Right lobe of liver (tissue), 6 donors: ENCODE measurements around the gene GABRR2. TPM values are rescaled to one million over a fixed set of nuclear protein-coding genes. Genes with fewer than 3 reads are reported as not detected.
A peak's percentile ranks its signal among the peaks of the same experiment; 100 is the strongest.

Experiments
- ATAC-seq, 4 donors: fragments of 200-7000 bp; cut with Tn5 transposase; one replicate each; pipeline ENCODE4 v1.9.1; 2020; ENCODE audit warnings: mild to moderate bottlenecking in 4 of 4, moderate library complexity in 4 of 4
- DNase-seq, 3 donors: peaks; one replicate each; pipeline ENCODE4 v3.0.0-alpha.2; 2020
- H3K27ac ChIP-seq, 3 donors: fragments of 200-600 bp; one replicate each; pipeline ENCODE4 v1.8.0; 2022
- H3K27me3 ChIP-seq, 2 donors: fragments of 200-600 bp; one replicate each; pipeline ENCODE4 v1.8.0; 2022
- H3K36me3 ChIP-seq, 4 donors: fragments of 200-600 bp; sonication (generic) in 1 of 4; one replicate each; pipeline versions ENCODE4 v1.5.1 to v1.8.0; 2017 to 2022; ENCODE audit warnings: control low read depth in 1 of 4
- H3K4me1 ChIP-seq, 4 donors: fragments of 200-600 bp; sonication (generic) in 1 of 4; one replicate each; pipeline versions ENCODE4 v1.5.1 to v1.8.0; 2017 to 2022; ENCODE audit warnings: control low read depth in 1 of 4
- H3K4me3 ChIP-seq, 3 donors: fragments of 200-600 bp; one replicate each; pipeline ENCODE4 v1.8.0; 2022
- H3K9me3 ChIP-seq, 4 donors: fragments of 200-600 bp; sonication (generic) in 1 of 4; one replicate each; pipeline versions ENCODE4 v1.5.1 to v1.8.0; 2017 to 2022; ENCODE audit warnings: control low read depth in 1 of 4
- CTCF ChIP-seq, 4 donors: fragments of 200-600 bp in 3 of 4; fragments of 450-650 bp in 1 of 4; IDR thresholded peaks; one replicate each; pipeline versions ENCODE4 v1.5.1 to v1.8.0; 2016 to 2022; ENCODE audit warnings: antibody characterized with exemption in 4 of 4, mild to moderate bottlenecking in 2 of 4
- POLR2A ChIP-seq: fragments of 450-650 bp; IDR thresholded peaks from one replicate; pipeline ENCODE4 v1.6.1; 2017; ENCODE audit warnings: antibody characterized with exemption, mild to moderate bottlenecking
- WGBS: methylation state at CpG from one replicate; pipeline ENCODE4 v1.1.6; 2018; ENCODE audit warnings: low coverage, low lambda C conversion rate; ENCODE audit not compliant: insufficient coverage; ENCODE audit errors: missing lambda C conversion rate; 5-methylcytosine and 5-hydroxymethylcytosine counted together
- intact Hi-C, 2 donors: fragments of 100-400 bp; cut with DNase I; formaldehyde crosslinking; loops; one replicate each; pipeline versions ENCODE4 v1.11.2 to v1.14.1; 2022
- total RNA-seq, 6 experiments: library from RNA; depleted of rRNA in 2 of 6; stranded (reverse); fragments of >200 nt in 2 of 6; fragmentation: NEBNext Ultra II Directional in 3 of 6; extraction: Animal tissue kit (Norgen Biotek cat#: 25700) in 3 of 6; gene quantifications; one replicate each; pipeline versions ENCODE4 v1.1.0 to v1.2.4, GENCODE V29; 2016 to 2023
- donor health status: DM: no; HTN: yes; CAD: no.
- donor health status: DM: no; HTN: no; CAD: no.
- donor health status: DM: no; HTN: no; CAD: no.
- donor health status: DM: no; HTN: yes; CAD: no.
- donor health status: DM: no; HTN: yes; CAD: no.

GABRR2 gene
- total RNA-seq, 6 experiments from 2014 or later: 0.20 to 1.2 (median 0.56) TPM

DNA sequence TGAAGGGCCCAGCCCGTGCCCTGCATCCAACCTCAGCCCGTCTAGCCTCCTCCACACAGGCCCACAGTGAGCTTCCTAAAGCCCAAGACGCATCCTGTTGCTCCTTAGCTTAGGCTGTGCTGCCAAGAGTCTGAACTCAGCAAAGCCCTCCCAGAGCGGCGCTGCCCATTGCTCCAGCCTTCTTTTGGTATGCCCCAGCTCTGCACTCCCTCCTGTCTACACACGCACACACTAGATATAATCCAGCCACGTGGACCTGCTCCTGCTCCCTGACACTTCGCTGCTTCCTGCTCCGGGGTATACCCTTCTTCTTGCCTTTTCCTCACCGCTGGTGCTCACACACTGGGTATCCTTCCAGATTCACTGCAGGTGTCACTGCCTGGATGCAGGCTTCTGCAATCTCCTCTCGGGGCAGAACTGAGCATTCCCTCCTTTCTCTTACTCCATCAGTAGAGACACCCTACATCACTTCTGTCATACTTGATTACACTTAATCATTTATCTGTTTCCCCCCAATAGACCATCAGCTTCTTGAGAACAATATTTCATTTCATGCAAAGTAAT lies 23.8 kb downstream of the GABRR2 start:
- ATAC-seq (no peak), DNase-seq (no peak)
- H3K4me3 ChIP-seq: no peak overlapping the region
- no peaks in the 10 kb centered on the region for H3K27me3 ChIP-seq
- 87% methylated on average over 7 of the region's 11 CpGs for WGBS
- H3K36me3 ChIP-seq: no peaks in the 10 kb centered on the region
- no peak overlapping the region for H3K27ac ChIP-seq
- no peak for TF ChIP-seq POLR2A
- no peak for TF ChIP-seq CTCF (IDR thresholded peaks at IDR 0.05)
- no peaks in the 10 kb centered on the region for H3K4me1 ChIP-seq
- intact Hi-C loops: no loop called here
- no peaks in the 10 kb centered on the region for H3K9me3 ChIP-seq

- Histone ChIP-seq H3K36me3 (no peaks in the 10 kb centered on the region), H3K27me3 (no peaks in the 10 kb centered on the region), H3K27ac (no peak overlapping the region), H3K4me3 (no peak overlapping the region), H3K9me3 (no peaks in the 10 kb centered on the region), H3K4me1 (no peaks in the 10 kb centered on the region)
- ATAC-seq (peak in 1 of 4 donors; percentile 21), DNase-seq (no peak)
- 89% methylated on average over 10 of the region's 13 CpGs for WGBS
- no peak for TF ChIP-seq POLR2A
- no peak for TF ChIP-seq CTCF (IDR thresholded peaks at IDR 0.05)
- intact Hi-C loops: no loop called here
These were observed 24.5 kb downstream of the GABRR2 start for GRCh38 chr6:89290401-89291155.

GRCh38 chr6:89289710-89290109 lies 25.4 kb downstream of the GABRR2 start:
- no peak for DNase-seq
- TF ChIP-seq CTCF (IDR thresholded peaks at IDR 0.05) (no peak), POLR2A (no peak)
- no peaks in the 10 kb centered on the region for H3K4me1 ChIP-seq
- intact Hi-C loops: no loop called here
- no peaks in the 10 kb centered on the region for H3K9me3 ChIP-seq
- no peak overlapping the region for H3K27ac ChIP-seq
- no peak for ATAC-seq
- no peaks in the 10 kb centered on the region for H3K36me3 ChIP-seq
- H3K4me3 ChIP-seq: no peak overlapping the region
- H3K27me3 ChIP-seq: no peaks in the 10 kb centered on the region
- WGBS: 69% methylated on average over 2 of the region's 3 CpGs

- H3K4me1 ChIP-seq: no peaks in the 10 kb centered on the region
- WGBS: 60% methylated on average over 1 of the region's 9 CpGs
- H3K9me3 ChIP-seq: no peaks in the 10 kb centered on the region
- H3K27ac ChIP-seq: no peak overlapping the region
- H3K4me3 ChIP-seq: no peak overlapping the region
- no peak for DNase-seq
- no peaks in the 10 kb centered on the region for H3K36me3 ChIP-seq
- no peaks in the 10 kb centered on the region for H3K27me3 ChIP-seq
- intact Hi-C loops: no loop called here
- ATAC-seq: no peak
- TF ChIP-seq POLR2A (no peak), CTCF (IDR thresholded peaks at IDR 0.05) (no peak)
These were observed 27.6 kb downstream of the GABRR2 start for GRCh38 chr6:89287351-89288028.
